OCI-LY1 (cell line): ENCODE results near the gene ABCC3.

Experiments used
- EZH2 ChIP-seq: fragments of 200-600 bp; sonication (generic), shearing (Covaris generic); IDR thresholded peaks from 2 replicates; pipeline ENCODE4 v1.8.0; 2017; ENCODE audit warnings: borderline replicate concordance, mixed run types, mild to moderate bottlenecking, antibody characterized with exemption, low read length, moderate library complexity, mixed read lengths
- TF ChIP-seq, protein P1 (sequence below): fragments of 200-600 bp; sonication (generic), shearing (Covaris generic); IDR thresholded peaks from 2 replicates; pipeline ENCODE4 v1.5.1; 2017; ENCODE audit warnings: mild to moderate bottlenecking, antibody characterized with exemption, low read length, moderate library complexity, mixed read lengths

DNA sequence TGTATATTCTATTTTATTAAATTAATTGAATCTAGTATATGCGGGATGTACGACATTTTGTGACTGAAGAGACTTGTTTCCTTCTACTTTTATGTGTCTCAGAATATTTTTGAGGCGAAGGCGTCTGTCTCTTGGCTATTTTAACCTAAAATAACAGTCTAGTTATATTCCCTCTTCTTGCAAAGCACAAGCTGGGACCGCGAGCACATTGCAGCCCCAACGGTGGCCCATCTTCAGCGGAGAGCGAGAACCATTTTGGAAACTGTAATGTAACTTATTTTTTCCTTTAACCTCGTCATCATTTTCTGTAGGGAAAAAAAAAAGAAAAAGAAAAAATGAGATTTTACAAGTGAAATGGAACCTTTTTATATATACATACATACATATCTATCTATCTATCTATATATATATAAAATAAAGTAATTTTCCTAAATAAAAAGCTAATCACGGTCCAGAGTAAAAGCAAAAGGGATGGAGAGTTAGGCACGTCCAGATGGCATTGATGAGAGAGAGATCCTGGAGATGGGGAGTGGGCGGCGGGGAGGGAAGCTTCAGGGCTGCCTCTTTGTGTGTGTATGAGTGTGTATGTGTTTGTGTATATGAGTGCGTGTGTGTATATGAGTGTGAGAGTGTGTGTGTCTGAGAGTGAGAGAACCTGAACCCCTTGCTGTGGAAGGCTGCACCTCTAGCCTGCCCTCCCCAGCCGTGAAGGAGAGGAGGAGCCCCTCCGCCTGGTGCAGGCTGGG, 7.5 kb upstream of the ABCC3 start:
- TF ChIP-seq, protein P1, sequence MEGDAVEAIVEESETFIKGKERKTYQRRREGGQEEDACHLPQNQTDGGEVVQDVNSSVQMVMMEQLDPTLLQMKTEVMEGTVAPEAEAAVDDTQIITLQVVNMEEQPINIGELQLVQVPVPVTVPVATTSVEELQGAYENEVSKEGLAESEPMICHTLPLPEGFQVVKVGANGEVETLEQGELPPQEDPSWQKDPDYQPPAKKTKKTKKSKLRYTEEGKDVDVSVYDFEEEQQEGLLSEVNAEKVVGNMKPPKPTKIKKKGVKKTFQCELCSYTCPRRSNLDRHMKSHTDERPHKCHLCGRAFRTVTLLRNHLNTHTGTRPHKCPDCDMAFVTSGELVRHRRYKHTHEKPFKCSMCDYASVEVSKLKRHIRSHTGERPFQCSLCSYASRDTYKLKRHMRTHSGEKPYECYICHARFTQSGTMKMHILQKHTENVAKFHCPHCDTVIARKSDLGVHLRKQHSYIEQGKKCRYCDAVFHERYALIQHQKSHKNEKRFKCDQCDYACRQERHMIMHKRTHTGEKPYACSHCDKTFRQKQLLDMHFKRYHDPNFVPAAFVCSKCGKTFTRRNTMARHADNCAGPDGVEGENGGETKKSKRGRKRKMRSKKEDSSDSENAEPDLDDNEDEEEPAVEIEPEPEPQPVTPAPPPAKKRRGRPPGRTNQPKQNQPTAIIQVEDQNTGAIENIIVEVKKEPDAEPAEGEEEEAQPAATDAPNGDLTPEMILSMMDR, result no peak
- no peak for TF ChIP-seq EZH2
